ENCODE measurements around the gene MGAT2.

- no peak for TF ChIP-seq CTCF (IDR thresholded peaks at IDR 0.05)
- TF ChIP-seq EZH2 (IDR thresholded peaks at IDR 0.05) = no peak
These were observed 46.6 kb upstream of the MGAT2 start for GRCh38 chr14:49574038-49574437.
